Anterior cingulate cortex (tissue), 58 donors: ENCODE measurements around the gene MAP3K19.

Experiments used
- DNase-seq, 58 donors: peaks; one replicate each; lab custom pipeline; 2025; lab: John Stamatoyannopoulos, UW

Gene MAP3K19

DNA sequence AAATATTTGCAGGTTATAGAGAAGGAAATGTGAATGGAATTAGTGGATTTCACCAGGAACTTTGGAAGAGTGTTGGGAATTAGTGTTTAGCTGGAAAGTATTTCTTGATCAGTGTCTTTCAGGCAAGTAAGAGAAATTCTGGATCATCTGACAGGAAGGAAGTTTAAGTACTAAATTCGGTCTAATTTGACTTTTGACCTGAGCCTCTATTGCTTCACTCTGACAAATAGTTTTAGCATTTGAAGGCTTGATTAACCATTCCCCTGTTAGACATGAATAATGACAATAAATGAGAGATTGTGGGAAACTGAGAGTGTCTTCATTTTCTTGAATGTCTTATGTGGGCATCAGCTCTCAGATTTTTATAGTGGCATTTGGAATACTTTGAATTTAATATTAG is 112.6 kb downstream of the MAP3K19 start:
- DNase-seq, result no peak

DNA sequence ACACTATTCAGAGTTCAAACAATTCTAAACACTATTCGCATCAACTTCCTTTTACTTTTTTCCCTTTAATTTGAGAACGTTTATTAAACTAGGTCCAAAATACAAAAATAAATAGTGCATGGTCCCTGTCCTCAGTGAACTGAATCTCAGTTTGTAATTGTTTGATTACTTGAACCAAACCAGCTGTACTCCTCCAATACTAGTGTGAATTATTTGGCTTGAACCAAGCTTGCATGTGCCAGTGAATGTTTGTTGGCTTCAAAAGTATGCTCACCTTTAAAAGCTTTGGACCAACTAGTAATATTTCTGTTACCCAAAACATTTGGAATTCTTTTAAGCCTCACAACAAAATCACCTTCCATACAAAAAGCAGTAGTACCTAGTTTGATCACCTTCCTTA is 113.1 kb downstream of the MAP3K19 start:
- no peak for DNase-seq

DNA sequence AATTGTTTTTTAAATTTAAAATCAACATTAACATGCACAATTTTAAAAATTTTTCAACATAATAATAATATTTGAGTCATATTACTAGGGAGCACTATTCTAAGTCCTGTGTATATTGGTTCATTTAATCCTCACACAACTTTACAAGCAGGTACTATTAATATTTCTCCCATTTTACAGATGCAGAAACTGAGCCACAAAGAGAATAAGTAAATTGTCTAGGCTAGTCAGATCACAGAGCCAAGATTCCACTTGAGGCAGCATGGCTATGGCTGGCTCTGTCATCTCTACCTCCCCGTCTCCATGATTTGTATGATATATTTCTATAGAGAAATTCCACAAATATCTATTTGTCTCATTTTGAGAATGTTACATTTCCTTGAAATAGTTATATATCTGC is 113.5 kb downstream of the MAP3K19 start:
- DNase-seq, result no peak

DNA sequence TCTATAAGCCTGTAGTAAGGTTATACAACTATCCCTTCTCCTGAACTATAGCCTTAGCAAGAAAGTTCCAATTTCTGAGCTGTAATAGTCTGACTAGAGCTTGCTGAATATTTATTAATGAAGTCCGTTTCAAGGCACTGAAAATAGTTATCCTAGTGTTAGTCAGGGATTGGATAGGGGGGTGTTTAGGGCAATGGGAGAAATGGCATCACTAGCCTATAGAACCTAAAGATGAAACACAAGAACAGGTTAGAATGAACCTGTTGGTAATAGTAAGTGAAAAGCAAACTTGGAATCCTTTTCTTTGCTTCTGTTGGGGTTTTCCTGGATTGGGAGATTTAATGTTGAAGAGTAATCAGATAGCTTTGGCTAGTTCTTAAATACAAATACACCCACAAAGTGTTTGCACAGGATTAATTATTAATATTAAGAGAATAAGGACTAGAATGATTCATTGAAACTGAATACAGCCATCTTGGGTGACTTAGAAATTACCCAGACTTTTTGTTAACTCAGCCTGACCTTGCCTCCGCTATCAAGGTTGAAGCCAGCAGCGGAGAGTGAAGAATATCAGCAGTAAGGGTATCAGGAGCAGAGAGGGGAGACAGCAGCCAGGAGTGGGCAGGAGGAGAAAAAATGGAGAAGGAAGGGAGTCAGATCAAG is 114.3 kb downstream of the MAP3K19 start:
- no peak for DNase-seq

DNA sequence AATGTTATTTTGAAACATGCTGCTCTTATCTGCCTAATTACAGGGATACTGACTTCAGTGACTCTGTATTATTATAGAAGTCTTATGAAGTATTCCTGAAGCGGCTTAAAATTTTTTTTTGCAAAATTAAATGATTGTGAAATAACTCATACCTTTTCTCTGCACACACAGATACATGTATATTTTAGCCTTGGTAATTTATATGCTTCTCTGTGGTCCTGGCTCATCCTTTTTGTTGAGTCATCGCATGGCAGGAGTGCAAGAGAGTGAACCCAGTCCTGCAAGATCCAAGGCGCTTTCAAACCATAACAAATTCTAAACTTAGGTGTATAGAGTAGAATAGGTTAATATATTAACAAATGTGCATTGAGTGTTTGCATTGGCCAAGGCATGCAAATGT is 120.1 kb downstream of the MAP3K19 start:
- no peak for DNase-seq

DNA sequence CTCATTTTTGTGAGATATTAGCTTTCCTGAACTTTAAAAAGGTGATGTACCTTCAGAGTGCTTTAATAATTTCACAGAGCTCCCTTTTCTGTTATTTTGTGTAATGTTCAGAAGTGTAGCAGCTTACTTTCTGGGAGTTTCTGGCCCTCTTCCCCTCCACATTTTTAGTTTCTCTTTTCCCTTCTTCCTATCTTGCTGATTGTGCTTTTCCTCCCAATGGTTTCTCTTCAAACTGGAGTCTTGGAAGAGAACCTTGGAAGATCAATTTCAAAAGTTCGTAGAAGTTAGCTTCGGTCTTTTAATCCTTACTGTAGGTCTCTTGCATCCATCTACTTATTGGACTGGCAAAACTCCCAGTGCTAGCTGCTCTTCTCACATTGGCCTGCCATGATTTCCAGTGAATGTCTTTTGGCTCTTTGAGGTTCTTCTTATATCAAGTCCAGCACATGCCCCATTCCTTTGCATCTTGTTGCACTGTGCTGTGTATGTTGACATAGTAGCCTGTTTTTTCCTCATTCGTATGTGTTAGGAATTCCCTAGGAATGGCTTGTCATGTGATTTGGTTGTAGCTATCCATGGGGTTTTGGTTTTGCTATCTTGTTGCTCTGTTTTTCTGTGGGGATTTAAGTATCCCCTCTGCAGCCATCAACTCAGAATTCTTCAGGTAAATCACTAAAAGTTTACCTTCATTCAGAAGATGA is 120.9 kb downstream of the MAP3K19 start:
- DNase-seq, result no peak

DNA sequence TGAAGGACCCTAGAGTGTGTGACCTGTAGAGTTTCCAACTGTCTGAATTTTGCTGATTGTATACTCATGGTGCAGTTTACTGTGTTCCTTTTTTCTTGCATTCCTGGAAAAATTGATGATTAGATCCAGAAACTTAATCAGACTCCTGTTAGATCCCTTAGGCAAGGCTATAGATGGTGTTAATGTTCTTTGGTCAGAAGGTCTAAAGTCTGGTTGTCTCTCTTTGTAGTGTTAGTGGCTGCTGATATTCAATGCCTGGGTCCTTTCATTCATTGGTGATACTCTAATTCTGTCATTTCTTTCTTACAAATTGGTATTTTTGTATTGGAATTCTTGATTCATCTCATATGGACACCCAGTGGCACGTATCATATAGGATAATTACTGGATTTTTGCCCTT is 122.3 kb downstream of the MAP3K19 start:
- DNase-seq, result no peak

DNA sequence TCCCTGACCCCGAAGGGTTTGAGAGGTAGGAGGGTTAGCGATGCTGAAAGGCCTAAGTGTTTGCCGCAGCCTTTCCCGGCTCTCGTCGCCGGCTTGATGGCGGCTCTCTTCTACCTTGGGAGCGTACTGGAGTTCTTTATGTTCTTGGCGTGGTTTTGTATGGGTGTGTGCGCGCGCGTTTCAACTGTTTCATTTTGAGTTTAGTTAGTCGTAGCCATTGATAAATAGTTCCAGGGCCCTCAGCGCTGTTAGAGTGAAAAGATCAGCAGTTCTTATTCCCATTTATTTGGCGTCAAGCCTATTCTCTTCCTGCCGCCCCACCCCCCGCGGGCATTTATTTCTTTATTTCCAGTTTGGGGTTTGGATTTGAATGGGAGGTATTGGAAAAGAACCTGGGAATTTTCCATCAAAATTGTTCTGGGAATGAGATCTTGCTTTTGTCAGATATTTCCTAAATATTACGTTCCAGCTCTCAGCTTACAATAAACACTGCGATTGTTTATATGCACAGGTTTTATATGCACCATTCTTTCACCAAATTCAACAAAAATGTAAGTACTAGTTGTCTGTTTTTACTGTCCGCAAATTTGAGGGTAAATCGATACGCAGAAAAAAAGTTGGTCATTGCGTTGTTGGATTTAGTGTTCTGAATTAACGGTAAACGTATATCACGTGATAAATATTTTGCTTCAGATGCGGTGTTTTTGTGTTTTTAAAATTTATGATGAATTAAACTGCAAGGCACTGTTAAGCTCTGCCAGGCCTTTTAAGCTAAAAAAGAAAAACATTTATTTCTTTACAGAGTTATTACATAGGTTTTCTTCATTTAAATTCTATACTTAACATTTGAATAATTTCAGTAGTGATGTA is 127.7 kb downstream of the MAP3K19 start:
- DNase-seq, result peak in 14 of 58 donors; percentile 21 to 64 (median 41)

DNA sequence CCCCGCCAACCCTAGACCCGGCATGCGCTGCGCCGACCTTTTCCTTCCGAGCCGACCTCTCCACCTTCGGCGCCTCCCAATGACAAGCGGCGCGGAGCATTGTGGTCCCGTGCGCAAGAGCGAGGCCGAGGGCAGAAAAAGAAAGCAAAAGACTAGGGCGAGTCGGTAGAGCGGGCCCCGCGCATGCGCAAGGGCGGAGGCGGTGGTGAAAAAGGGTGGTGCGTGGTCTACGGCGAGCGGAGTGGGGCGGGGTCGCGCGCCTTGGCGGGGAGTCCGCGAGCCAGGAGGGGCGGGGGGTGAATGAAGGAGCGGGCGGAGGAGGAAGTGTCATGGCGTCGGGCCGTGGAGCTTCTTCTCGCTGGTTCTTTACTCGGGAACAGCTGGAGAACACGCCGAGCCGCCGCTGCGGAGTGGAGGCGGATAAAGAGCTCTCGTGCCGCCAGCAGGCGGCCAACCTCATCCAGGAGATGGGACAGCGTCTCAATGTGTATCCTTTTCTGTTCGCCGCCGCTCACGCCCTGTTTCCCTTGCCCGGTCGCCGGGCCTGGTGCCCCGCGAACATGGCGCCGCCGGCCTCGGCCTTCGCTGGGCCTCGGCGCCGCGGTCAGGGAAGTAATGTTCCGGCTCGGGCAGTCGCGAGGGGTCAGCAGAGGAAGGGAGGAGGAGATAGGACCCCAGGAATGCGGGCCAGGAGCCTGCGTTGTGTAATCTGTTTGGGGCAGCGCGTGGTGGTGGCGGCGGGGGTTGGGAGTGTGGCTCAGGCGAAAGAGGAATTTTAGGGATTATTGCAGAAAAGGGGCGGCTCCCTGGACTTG is 128.5 kb downstream of the MAP3K19 start, which contains the start of gene CCNT2:
CCNT2 (plus strand) TSS at position 297 of the 815 bp plus-strand sequence; CDS start at position 330, 33 bp downstream.
- DNase-seq, result peak; percentile 94 to 100 (median 99)

DNA sequence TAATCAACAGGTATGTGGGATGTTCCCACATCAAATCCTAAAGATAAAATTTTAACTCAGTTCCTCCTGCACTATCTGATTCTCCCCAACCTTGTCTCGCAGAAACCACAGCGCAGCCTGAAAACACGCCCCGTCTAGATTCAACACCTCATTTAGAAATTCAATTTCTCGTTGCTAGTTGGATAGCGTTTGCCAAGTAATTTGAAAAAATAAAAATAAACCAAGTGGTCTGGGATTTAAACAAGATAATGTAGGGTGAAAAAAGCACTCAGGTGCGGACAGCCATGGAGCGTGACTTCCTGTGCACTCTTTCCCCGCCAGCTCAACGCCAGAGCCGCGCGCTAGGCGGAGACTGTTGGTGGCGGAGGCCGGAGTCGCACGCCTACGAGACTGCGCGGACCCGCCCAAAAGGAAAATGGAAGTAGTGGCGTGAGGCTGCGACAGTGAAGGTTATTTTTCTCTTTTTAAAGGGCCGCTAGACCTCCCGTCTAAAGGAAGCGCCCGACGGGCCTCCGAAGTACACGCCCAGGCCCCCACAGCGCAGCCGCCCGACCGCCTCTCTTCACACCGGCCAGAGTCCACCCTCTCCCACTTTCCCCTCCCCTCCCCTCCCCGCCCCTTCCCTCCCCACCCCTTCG is 129.2 kb downstream of the MAP3K19 start:
- DNase-seq, result peak in 13 of 58 donors; percentile 79 to 97 (median 95)

DNA sequence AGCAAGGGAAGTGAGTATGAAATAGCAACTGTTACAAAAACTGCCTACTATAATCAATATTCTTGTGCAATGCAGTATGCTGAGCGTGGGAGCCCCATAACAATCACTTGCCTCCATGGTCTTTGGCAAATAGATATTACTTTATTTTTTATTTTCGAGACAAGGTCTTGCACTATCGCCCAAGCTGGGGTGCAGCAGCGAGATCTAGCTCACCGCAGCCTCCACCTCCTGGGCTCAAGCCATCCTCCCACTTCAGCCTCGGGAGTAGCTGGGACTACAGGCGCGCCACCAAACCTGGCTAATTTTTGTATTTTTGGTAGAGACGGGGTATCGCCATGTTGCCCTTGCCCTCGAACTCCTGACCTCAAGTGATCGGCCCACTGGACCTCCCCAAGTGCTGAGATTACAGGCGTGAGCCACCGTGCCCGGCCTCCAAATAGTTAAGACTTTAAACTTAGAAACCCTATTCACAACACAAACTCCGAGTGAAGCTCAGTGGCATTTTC is 129.8 kb downstream of the MAP3K19 start:
- DNase-seq, result peak in 7 of 58 donors; percentile 2 to 32 (median 15)
